SJSA1 (cell line): ENCODE results near the gene MRPL37. TPM values are rescaled to one million over a fixed set of nuclear protein-coding genes. Genes with fewer than 3 reads are reported as not detected.

Experiments
- DNase-seq, 2 experiments: peaks; one replicate each; pipeline ENCODE4 v3.0.0-alpha.2; 2015 to 2020; ENCODE audit warnings: low spot score in 2 of 2, low read depth in 1 of 2
- H3K27ac ChIP-seq: fragments of 250-450 bp; sonication (Bioruptor Pico); 2 replicates; pipeline ENCODE4 v1.5.1; 2020; ENCODE audit warnings: mild to moderate bottlenecking, moderate library complexity
- H3K27me3 ChIP-seq: fragments of 250-450 bp; sonication (Bioruptor Pico); replicated peaks from 2 replicates; pipeline ENCODE4 v1.5.1; 2020; ENCODE audit warnings: mild to moderate bottlenecking, moderate library complexity
- H3K36me3 ChIP-seq: fragments of 250-450 bp; sonication (Bioruptor Pico); 2 replicates; pipeline ENCODE4 v1.5.1; 2020; ENCODE audit warnings: mild to moderate bottlenecking
- H3K4me1 ChIP-seq: fragments of 250-450 bp; sonication (Bioruptor Pico); replicated peaks from 2 replicates; pipeline ENCODE4 v1.6.1; 2021; ENCODE audit warnings: mild to moderate bottlenecking
- H3K4me3 ChIP-seq: fragments of 250-450 bp; sonication (Bioruptor Pico); 2 replicates; pipeline ENCODE4 v1.5.1; 2020; ENCODE audit warnings: mild to moderate bottlenecking
- H3K9me3 ChIP-seq: fragments of 250-450 bp; sonication (Bioruptor Pico); replicated peaks from 2 replicates; pipeline ENCODE4 v1.5.1; 2020; ENCODE audit warnings: mild to moderate bottlenecking
- total RNA-seq: library from RNA; depleted of rRNA; stranded (reverse); fragments of >200 nt; shearing (Covaris generic); gene quantifications from 2 replicates; pipeline ENCODE4 v1.2.3, GENCODE V29; 2014

Gene MRPL37
- total RNA-seq, 1 experiment from 2014 or later, result 157 TPM

DNA sequence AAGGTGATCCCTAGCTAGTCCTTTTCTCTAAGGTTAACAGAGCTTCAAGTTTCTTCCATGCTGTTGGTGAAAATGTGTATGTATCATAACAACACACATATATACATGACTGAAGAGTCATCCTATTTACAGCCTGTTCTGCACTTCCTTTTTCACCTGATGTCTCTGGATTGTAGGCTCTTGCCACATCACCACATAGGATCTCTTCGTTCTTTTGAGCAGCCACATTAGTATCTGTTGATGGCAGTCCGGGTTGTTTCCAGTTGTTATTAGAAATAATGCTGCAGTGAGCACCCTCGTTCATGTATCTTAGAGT is 19.7 kb downstream of the MRPL37 start:
- H3K36me3 ChIP-seq, result peaks cover 93% of the 10 kb centered on the region
- H3K9me3 ChIP-seq, result no peaks in the 10 kb centered on the region
- H3K4me1 ChIP-seq, result peaks cover 6% of the 10 kb centered on the region
- no peak overlapping the region for H3K27ac ChIP-seq
- no peak for DNase-seq
- no peak overlapping the region for H3K4me3 ChIP-seq
- H3K27me3 ChIP-seq, result no peaks in the 10 kb centered on the region

DNA sequence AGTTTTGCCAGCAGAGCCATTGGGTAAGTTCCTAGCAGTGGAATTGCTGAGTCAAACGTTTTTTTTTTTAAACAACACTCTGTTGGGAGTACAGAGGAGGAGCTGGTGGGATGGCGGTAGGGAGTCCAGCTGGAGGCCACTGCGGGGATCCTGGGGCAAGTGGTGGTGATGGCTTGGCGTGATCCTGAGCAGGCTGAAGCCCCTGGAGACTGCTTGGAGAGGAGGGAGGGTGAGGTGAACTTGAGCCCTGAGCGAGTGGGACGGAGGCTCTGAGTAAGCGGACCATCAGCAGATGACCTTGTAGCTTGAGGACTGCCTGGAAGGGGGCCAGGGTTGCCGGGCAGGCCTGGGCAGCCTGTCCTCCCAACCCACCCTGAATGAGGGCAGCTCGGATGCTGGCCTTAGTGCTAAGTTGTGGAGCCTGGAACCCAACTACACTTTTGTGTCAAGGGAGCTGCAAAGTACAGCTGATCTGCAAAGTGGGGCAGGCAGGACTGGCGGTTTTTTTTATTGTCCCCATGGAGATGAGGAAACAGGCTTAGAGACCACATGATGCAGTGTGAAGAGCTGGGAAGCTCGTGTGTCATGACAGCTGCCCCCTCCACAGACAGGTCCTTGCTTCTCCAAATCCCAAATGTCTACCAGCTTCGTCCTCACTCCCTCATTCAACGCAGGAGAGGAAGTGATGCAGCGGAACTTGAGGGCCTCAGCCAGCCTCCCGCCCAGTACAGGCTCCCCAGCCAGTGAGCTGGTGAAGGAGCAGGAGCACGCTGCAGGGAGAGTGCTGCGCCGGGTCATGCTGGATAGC is 20.2 kb downstream of the MRPL37 start:
- Histone ChIP-seq H3K9me3 (no peaks in the 10 kb centered on the region), H3K4me3 (no peak overlapping the region), H3K27ac (no peak overlapping the region), H3K36me3 (peaks cover 90% of the 10 kb centered on the region), H3K4me1 (peaks cover 6% of the 10 kb centered on the region), H3K27me3 (no peaks in the 10 kb centered on the region)
- DNase-seq, result no peak

DNA sequence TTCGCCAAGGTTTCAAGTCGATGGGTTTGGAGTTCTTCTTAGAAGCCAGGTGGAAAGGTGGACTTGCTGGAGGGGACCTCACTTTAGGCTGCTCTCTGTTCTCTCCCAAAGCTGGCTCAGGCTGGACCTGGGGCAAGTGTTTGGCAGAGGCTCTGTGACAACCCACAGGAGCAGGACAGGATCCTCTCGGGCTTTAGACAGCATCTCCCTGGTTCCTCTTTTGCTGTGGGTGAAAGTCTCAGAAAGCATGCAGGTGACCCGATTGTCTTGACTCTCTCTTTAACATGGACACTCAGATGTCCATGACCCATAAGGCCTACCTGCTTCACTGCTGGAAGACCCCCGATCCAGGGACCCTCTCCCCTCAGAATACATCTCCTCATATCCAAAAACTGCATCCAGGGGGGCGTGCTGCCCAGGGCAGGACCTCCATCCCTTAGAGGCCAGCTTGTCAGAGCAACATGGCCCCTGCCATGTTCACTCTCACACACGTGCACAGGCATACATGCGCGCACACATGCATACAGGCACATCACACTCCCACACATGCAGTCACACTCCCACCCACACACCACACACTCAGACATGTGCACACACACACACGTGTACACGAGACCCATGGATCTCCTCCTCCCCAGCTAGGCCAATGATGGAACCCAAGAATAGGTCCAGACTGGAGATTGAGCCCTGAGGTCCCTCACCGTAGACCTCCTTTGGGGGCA is 21.3 kb downstream of the MRPL37 start:
- Histone ChIP-seq H3K9me3 (no peaks in the 10 kb centered on the region), H3K36me3 (peaks cover 90% of the 10 kb centered on the region), H3K4me1 (peaks cover 6% of the 10 kb centered on the region), H3K27me3 (no peaks in the 10 kb centered on the region), H3K4me3 (no peak overlapping the region), H3K27ac (no peak overlapping the region)
- no peak for DNase-seq

- no peaks in the 10 kb centered on the region for H3K9me3 ChIP-seq
- H3K4me1 ChIP-seq, result peaks cover 7% of the 10 kb centered on the region
- H3K27me3 ChIP-seq, result no peaks in the 10 kb centered on the region
- no peak for DNase-seq
- H3K36me3 ChIP-seq, result peaks cover 84% of the 10 kb centered on the region
- no peak overlapping the region for H3K27ac ChIP-seq
- H3K4me3 ChIP-seq, result no peak overlapping the region
These were observed 22.0 kb downstream of the MRPL37 start for GRCh38 chr1:54221867-54222484.

DNA sequence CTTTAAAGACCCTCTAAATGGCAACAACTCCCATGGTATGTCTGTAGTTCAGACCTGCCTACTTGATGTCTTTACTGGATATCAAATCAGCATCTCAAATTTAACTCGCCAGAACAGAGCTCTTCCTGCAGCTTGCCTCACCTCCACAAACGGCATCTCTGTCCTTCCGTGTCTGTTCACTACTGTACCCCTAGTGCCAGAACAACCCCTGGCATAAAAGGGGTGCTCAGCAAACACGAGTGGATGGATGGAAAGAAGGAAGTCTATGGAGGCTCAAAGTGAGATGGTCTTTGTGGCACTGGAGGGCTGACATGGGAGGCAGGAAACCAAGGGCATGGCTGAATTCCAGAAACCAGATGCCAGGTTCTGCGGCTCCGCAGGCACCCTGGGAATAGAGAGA is 22.7 kb downstream of the MRPL37 start:
- H3K4me3 ChIP-seq, result no peak overlapping the region
- no peak overlapping the region for H3K27ac ChIP-seq
- no peaks in the 10 kb centered on the region for H3K27me3 ChIP-seq
- peaks cover 14% of the 10 kb centered on the region for H3K4me1 ChIP-seq
- H3K9me3 ChIP-seq, result no peaks in the 10 kb centered on the region
- peaks cover 84% of the 10 kb centered on the region for H3K36me3 ChIP-seq
- no peak for DNase-seq

GRCh38 chr1:54223441-54224202 is 23.7 kb downstream of the MRPL37 start:
- Histone ChIP-seq H3K27me3 (no peaks in the 10 kb centered on the region), H3K4me3 (no peak overlapping the region), H3K9me3 (no peaks in the 10 kb centered on the region), H3K4me1 (peaks cover 23% of the 10 kb centered on the region), H3K27ac (no peak overlapping the region), H3K36me3 (peaks cover 84% of the 10 kb centered on the region)
- DNase-seq, result no peak

GRCh38 chr1:54224233-54224632 is 24.3 kb downstream of the MRPL37 start:
- H3K36me3 ChIP-seq, result peaks cover 84% of the 10 kb centered on the region
- no peak for DNase-seq
- H3K9me3 ChIP-seq, result no peaks in the 10 kb centered on the region
- H3K27ac ChIP-seq, result no peak overlapping the region
- peaks cover 29% of the 10 kb centered on the region for H3K4me1 ChIP-seq
- no peak overlapping the region for H3K4me3 ChIP-seq
- H3K27me3 ChIP-seq, result no peaks in the 10 kb centered on the region

- H3K27ac ChIP-seq, result no peak overlapping the region
- no peak for DNase-seq
- H3K36me3 ChIP-seq, result peaks cover 82% of the 10 kb centered on the region
- no peaks in the 10 kb centered on the region for H3K9me3 ChIP-seq
- H3K4me3 ChIP-seq, result no peak overlapping the region
- peaks cover 36% of the 10 kb centered on the region for H3K4me1 ChIP-seq
- no peaks in the 10 kb centered on the region for H3K27me3 ChIP-seq
These were observed 25.4 kb downstream of the MRPL37 start for GRCh38 chr1:54225378-54225777.

GRCh38 chr1:54225986-54226559 is 26.1 kb downstream of the MRPL37 start:
- Histone ChIP-seq H3K27me3 (no peaks in the 10 kb centered on the region), H3K4me1 (peaks cover 36% of the 10 kb centered on the region), H3K4me3 (no peak overlapping the region), H3K36me3 (peaks cover 82% of the 10 kb centered on the region), H3K9me3 (no peaks in the 10 kb centered on the region), H3K27ac (no peak overlapping the region)
- no peak for DNase-seq

DNA sequence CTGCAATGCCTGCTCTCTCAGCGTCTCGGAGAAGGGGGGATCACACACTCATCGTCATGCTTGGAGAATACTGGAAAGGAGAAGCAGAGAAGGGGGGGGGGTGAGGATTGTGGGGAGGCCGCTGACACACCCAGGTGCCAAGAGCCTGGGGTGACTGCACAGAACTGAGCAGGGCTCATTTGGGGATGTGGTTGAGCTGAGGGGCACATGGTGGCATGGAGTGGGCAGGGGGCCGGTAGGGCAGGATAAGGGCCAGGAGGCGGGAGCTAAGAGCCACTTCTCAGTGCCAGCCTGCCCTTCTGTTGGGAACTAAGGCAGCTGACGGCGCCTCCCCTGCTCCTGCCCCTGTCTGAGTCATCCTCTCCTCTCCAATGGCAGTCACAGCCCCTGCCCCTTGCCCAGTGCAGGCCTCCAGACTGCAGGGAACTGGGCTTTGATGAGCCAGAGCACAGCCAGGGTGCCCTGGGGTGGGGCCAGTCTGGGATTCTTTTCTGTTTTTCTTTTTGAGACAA is 27.2 kb downstream of the MRPL37 start:
- DNase-seq, result peak; percentile 66 to 84
- peaks cover 33% of the 10 kb centered on the region for H3K4me1 ChIP-seq
- no peak overlapping the region for H3K4me3 ChIP-seq
- no peaks in the 10 kb centered on the region for H3K27me3 ChIP-seq
- H3K27ac ChIP-seq, result no peak overlapping the region
- no peaks in the 10 kb centered on the region for H3K9me3 ChIP-seq
- peaks cover 82% of the 10 kb centered on the region for H3K36me3 ChIP-seq

DNA sequence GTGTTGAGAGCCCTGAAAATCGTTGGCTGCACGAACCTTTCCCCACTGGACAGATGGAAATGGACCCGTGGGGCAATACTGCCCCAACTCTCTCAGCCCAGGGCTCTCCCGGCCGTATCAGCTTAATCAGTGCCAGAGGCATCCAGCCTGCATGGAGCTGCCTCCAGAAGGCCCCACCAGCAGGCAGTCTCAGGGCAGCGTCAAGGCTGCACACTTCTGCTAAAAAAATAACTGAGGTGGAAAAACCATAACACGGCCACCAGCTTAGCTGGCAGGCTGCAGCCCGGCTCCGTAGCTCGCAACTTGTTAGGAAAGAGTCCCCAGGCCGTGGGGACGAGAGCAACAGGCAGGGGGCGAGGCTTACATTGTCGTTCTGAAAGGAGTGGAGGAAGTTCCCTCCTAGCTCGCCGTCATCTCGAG is 27.9 kb downstream of the MRPL37 start:
- Histone ChIP-seq H3K4me1 (peaks cover 30% of the 10 kb centered on the region), H3K4me3 (no peak overlapping the region), H3K27me3 (no peaks in the 10 kb centered on the region), H3K36me3 (peaks cover 79% of the 10 kb centered on the region), H3K27ac (no peak overlapping the region), H3K9me3 (no peaks in the 10 kb centered on the region)
- no peak for DNase-seq

- no peaks in the 10 kb centered on the region for H3K9me3 ChIP-seq
- H3K4me1 ChIP-seq, result peaks cover 30% of the 10 kb centered on the region
- H3K36me3 ChIP-seq, result peaks cover 71% of the 10 kb centered on the region
- H3K27ac ChIP-seq, result 0 out of 2 replicates have a peak overlapping the region, but pooled peaks have one; percentile 17
- no peaks in the 10 kb centered on the region for H3K27me3 ChIP-seq
- DNase-seq, result no peak
- H3K4me3 ChIP-seq, result no peak overlapping the region
These were observed 28.7 kb downstream of the MRPL37 start for GRCh38 chr1:54228638-54229079.

DNA sequence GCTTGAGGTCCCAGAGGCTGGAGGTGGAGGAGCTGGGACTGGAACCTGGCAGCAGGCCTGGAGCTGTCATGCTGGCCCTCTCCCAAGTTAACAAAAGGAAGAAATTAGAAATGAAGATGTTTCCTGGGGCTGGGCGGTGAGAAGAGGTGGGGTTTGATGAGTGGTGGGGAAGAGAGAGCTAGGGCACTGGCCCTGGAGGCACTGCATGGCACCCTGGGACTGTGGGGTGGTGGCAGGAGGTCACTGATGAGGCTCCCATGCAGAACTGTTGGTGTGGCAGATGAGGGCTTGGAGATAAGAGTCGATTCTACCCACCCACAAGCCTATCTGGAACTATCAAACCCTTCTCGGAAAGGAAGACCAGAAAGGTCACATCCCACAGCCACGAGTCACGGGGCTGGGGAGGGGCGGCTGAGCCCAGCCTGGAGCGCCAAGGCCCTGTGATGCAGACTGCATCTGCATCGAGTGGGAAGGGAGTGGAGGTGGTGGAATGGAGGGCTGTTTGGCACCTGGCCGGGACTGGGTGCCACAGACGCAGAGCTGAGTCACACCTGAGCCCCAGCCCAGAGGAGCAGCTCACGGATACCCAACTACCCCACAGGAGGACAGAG is 29.4 kb downstream of the MRPL37 start:
- H3K9me3 ChIP-seq, result no peaks in the 10 kb centered on the region
- DNase-seq, result peak in 1 of 2 experiments; percentile 43
- no peak overlapping the region for H3K27ac ChIP-seq
- H3K27me3 ChIP-seq, result no peaks in the 10 kb centered on the region
- H3K4me1 ChIP-seq, result peaks cover 30% of the 10 kb centered on the region
- H3K36me3 ChIP-seq, result peaks cover 66% of the 10 kb centered on the region
- no peak overlapping the region for H3K4me3 ChIP-seq
